TTC549 (cell line): ENCODE measurements around the gene PAQR8.
A peak's percentile ranks its signal among the peaks of the same experiment; 100 is the strongest.
"Not testable (repeated sequence)": the region's sequence is repeated elsewhere in the genome, so short reads cannot be mapped to it uniquely, and the experiment has no call there.

ENCODE experiments used
- FAIRE-seq: peaks from 2 replicates; lab custom pipeline; 2012; peaks lifted over from hg19 to GRCh38; lab: Jason Lieb, UNC

PAQR8 gene

DNA sequence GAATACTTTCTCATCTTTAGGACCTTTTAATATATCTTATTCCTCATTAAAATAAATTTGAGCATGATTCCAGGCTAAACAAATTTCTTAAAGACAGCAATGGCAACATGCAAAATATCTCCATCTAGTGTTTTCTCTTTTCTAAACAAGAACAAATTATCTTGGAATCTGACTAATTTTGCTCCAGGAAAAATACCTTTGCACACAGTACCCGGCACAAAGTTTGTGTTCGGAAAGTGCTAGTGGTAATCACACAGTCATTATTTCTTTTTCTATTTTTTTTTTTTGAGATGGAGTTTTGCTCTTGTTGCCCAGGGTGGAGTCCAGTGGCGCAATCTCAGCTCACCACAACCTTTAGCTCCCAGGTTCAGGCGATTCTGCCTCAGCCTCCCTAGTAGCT is 50.0 kb downstream of the PAQR8 start:
- FAIRE-seq = no peak

DNA sequence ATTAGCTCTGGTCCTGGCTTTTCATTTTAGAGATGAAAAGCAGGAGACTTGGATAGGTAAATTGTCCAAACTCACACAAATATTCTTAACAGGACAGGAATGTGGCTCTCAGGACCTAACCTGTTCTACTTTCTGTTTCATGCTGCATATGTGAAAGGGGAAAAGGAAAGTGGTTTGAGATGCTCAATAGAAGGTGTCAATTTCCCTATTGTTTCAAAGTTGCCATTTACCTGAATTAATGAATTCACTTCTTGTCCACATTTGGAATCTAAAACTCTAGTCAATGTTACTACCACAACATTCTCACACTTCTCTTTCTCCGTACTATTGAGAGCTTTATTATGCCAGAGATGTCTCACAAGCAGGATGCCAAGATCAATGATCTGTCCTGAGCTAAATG is 53.4 kb downstream of the PAQR8 start:
- FAIRE-seq = no peak

DNA sequence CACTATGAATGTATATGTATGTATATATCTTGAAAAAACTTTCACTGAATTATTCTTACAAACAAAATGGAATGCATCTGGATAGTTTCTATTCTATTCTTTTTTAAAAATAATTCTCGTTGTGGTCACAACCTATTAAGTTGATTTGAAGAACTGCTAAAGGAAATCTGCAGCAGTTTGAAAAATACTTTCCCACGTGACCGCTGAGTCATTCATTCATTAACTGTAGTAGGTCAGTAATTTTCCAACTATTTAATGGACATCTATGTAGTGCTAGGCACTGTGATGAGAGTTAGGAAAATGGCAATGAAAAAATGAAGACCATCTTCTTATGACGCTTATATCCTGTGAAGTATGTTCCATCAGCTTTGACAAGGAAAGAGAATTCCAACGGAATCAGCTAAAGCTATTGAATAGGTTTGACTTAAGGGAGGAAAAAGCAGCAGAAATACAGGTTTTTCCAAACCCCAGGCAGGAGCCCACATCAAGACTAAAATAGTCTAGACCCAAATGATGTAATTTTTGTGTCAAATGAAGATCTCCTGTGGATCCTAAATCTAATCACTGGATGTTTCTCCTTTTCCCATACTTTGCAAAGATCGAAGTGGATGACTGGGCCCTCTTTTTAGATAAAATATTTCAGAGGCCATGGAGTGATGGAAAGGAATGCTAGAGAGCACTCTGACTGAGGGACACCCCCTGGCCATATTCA is 54.1 kb downstream of the PAQR8 start:
- FAIRE-seq = no peak

DNA sequence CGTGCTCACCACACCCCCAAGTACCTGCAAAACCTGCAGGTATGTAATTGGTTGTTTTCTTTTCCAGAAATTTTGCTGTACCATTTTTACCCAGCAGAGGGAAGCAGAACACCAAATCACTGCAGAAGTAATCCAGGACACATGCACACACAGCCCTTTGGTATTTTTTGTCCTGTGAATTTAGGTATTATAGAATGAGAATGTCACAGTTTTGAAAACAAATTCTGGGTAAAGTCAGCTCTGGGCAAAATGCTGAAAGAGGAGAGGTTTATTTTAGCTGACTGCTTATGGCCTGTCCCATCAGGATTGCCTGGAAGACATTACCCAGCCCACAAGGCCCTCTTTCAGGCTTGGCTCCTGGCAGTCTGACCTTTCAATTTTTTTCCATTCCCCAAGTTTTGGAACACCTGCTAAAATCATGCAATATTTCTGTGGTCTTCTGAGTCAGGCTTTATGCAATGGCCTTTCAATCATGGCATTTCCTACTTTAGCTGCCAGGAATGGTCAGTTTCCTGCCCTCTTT is 54.7 kb downstream of the PAQR8 start:
- FAIRE-seq = no peak

DNA sequence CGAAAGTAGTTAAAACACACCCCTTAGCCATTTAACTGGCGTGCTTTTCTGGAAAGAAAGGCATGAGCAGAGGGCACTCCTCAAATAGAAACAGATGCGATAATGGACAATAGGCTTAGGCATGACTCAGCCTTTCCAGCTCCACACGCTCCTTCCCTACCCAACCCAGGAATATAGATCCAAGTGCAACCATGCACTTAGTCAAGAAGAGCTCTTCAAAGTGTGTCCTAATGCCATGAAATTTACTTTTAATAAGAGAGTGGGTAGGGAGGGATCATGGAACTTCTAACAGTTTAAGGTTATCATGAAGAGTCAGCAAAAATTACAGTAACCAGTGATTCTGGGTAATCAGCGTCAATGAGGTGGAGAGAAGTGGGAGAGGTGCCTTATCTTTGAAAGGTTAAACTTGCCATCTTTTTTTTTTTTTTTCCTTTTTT is 55.7 kb downstream of the PAQR8 start:
- no peak for FAIRE-seq

DNA sequence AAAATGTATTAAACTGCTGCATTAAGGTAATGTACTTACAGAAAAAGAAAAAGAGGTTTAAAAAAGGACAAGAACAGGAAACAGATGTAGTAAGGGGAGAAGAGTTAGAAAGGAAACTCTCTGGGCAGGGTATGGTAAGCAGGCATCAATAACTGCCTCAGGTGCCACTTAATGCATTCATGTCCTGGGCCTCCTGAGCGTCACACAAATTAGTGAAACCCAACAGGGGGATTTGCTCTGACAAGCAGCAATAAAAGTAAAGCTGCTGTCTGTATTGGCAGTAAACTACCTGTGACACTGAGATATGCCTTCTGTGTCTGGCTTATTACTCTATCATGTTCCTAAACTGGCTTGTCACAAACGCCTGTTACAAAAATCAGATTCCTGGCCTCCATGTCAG is 56.7 kb downstream of the PAQR8 start:
- FAIRE-seq = no peak

DNA sequence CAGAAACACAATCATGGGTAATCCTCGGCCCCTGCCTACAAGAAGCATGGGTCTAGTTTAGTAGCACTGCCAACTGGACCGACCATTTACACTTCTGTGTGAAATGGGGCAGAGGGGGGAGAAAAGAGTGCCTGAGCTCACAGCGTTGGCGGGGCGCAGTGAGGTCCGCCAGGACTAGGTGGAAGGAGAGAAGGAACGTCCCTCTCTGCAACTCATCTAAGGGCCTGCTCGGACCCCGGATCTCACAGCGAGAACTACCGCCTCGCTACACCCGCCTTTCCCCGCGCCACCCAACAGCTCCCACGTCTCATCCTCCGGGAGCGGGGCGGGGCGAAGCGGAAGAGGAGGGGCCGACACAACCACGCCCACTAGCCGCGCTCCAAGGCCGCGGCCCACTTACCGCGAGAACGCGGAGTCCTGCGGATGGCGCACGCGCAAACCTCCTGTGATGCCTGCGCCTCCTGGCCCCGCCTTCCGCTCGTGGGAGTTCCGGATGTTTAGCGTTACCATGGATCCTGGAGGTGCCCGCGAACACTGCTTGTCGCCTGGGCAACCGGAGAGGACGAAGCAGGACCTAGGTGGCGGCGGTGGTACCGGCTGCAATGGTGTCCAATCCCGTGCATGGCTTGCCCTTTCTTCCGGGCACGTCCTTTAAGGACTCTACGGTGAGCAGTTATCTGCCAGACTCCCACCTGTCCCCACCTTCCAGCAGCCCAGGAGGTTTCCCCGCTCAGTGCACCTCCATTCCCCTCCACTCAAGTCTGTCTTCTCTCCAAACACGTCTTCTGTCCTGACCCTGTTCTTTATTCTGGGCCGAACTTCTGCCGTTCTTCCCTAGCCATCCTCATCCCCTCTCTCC is 58.1 kb downstream of the PAQR8 start, which contains the start of gene EFHC1:
Gene EFHC1, plus strand, starts transcription at position 534 of the 859 bp plus-strand sequence. Its CDS starts 69 bp downstream, at position 603.
- peak; percentile 80 for FAIRE-seq

DNA sequence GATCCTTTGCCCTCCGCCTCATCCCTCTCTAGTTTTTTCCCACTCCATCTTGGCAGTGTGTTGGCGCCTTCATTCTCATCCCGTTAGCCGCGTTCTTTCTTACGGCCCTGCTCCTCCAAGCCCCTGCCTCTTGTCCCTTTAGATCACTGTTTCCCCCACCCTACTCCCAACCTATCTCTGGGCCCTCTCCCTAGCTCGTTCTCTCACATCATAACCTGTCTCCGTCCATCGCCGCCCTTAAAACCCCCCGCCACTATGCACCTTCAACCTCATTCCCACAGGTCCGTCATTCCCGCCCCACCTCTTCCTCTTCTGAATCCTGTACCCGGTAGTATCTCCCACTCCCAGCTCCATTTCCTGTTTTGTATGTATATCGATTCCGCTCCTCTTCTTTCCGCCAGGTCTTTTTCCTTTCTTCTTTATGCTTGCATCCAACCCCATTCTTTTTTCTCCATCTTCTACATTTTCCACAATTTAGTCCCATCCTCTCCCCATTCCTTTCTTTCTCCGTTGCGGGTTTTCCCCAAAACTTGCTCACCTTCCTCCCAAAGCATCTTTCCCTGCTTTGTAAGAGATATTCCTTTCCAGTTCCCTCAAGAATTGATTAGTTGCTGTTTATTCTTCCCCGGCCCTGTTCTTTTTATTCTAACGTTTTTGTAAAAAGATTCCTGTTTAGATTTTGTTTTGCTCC is 58.9 kb downstream of the PAQR8 start:
- FAIRE-seq = no peak

DNA sequence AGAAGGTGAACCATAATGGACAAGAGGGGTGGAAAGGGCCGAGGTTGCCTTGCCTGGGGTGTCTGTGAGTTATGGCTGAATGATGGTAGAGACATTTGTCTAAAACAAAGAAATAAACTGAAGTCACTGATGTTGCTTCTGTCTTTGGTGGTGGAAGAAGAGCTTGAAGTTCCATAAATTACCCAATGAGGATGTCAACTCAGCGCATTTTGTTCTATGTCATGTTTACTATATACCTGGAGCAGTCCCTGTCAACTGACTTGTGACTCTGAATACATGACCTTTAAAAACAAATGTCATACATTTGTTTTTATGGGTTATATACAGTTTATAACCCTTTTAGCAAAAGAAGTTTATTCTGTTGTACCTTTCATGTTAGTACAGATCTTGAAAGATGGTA is 60.2 kb downstream of the PAQR8 start:
- no peak for FAIRE-seq

DNA sequence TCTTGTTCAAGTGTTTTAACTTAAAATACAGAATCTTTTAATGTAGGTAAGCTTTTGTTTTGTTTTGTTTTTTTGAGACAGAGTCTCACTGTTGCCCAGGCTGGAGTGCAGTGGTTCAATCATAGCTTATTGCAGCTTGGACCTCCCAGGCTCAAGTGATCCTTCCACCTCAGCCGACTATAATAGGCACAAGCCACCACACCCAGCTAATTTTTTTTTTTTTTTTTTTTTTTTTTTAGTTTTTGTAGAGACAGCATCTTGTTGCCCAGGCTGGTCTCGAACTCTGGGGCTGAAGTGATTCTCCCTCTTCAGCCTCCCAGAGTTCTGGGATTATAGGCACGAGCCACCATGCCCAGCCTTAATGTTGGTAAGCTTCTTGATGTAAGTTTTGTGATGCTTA is 61.5 kb downstream of the PAQR8 start:
- FAIRE-seq = no peak

DNA sequence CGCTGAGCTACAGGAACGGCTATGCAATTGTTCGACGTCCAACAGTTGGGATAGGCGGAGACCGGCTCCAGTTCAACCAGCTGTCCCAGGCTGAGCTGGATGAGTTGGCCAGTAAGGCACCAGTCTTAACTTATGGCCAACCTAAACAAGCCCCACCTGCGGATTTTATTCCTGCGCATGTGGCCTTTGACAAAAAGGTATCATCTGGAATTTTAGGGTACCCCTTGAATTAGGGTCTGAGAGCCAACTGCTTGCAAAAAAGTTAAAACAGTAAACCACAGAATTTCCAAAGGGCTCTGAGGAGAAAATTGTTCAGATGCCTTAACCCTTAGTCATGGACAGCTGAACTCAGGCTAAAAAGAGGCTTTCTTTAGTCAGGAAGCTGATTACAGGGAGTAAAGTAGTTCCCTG is 62.0 kb downstream of the PAQR8 start:
- FAIRE-seq = no peak

DNA sequence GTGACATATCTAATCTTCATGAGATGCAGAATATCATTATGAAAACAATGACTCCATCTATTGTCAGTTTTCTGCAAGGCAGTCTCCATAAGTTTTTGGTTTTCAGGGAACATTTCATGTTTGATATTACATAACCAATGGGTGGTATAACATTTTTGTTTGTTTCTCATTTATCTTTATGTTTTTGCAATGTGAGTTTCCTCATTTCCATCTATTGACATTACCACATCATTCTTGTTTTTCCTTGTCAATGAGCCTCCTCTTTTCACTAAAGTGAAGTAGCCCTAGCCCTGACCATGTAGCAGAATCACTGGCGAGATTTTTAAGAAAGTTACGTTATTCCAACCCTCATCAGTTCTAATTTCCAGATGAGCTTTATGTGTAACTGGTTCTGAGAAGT is 62.6 kb downstream of the PAQR8 start:
- FAIRE-seq = no peak

DNA sequence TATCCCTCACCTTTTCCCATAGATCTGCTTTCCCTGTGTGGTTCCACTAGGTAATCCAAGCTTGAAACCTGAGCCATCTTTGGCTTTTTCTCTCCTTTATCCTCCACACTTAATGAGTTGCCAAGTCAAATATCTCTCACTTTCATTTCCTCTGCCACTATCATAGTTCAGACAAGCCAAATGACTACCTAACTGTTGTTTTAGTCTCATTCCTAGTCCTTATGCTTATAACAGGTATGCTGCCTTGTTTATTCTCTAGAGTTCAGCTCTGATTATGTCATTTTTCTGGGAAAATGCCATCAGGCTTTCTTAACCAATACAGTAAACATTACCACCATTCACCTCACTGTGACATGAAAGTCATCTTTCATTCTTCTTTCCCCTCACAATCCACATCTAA is 64.7 kb downstream of the PAQR8 start:
- FAIRE-seq = no peak

DNA sequence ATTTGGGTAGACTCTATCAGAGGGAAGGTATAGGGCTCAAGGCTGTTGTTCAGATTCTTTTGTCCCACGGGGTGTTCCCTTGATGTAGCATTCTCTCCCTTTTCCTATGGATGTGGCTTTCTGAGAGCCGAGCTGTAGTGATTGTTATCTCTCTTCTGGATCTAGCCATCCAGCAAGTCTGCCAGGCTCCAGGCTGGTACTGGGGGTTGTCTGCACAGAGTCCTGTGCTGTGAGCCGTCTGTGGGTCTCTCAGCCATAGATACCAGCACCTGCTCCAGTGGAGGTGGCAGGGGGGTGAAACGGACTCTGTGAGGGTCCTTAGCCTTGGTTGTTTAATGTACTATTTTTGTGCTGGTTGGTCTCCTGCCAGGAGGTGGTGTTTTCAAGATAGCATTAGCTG is 71.3 kb downstream of the PAQR8 start:
- FAIRE-seq = not testable (repeated sequence)

DNA sequence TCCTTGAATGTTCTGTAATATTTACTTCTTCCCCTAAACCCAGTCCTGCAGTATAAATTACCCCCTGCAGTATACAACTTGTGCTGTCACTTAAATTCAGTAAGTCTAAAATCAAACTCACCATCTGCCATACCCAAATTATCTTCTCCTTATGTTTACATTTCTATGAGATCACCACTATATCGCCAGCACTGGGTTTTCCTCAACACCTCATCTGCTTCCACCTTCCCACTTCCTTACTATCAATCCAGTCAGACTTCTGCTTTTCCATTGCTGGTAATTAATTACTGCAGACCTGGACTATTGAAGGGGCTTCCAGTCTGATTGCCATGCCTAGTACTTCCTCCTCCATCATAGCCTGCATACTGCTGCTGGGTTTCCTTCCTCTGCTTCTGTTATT is 73.4 kb downstream of the PAQR8 start:
- FAIRE-seq = no peak

DNA sequence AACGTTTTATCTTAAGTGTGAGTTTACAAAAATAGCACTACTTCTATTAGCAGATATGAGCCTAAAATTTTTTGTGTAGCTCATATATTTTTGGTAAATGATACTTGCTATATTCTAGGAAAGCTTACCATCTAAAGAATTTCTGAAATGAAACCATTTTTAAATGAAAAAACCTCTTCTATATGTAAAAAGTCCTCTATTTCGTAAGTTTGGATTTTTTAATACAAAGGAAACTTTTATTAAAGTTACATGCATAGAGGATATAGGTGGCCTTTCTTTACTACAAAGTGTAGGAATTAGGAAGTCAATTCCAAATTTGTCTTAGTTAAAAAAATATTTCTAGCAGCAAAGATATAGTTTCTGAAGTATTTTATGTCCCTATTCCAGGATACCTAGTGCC is 77.0 kb downstream of the PAQR8 start:
- FAIRE-seq = no peak

DNA sequence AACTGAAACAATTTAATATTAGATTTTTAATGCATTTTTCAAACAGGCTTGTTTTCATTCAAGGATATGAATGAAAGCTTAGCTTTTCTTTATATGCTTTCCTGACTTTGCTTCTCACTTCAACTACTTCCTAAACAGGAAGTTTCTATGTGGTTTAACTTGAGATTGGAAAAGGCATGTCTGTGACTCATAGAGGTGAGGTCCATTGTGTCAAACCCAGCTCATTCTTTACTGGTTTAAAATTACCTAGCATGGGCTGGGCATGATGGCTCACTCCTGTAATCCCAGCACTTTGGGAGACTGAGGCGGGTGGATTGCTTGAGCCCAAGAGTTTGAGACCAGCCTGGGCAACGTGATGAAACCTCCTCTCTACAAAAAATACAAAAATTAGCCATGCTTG is 92.6 kb downstream of the PAQR8 start:
- FAIRE-seq = no peak

DNA sequence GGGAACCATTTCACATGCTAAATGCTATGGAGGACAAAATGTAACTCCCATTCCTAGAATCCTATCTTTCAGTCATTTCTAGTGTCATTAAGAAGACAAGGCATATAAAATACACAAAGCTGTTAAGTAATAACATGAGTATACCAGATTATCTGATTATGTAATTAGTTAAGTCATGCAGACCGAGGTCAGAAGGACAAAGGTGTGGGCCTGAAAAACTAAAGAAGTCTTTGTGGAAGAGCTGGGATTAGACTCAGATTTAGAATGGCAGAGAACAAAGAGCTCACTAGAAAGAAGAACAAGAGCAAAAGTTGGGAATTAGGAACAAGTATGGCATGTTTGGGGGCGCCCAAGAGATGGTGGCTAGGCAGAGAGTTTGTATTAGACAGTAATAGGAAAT is 95.1 kb downstream of the PAQR8 start:
- no peak for FAIRE-seq
